SK-N-MC (cell line): ENCODE measurements around the gene DET1.
"Not testable (repeated sequence)": the region's sequence is repeated elsewhere in the genome, so short reads cannot be mapped to it uniquely, and the experiment has no call there.

ENCODE experiments used
- DNase-seq: peaks from one replicate; pipeline ENCODE4 v3.0.0-alpha.2; 2011; ENCODE audit warnings: low read depth, low spot score
- H3K27ac ChIP-seq: fragments of 200-600 bp; sonication (generic); 2 replicates; pipeline ENCODE4 v1.5.1; 2016; ENCODE audit warnings: mixed run types
- H3K36me3 ChIP-seq: fragments of 200-600 bp; sonication (generic); 2 replicates; pipeline ENCODE4 v1.6.1; 2017; ENCODE audit warnings: antibody characterized with exemption, low read length, mixed read lengths; ENCODE audit not compliant: insufficient read depth
- H3K4me3 ChIP-seq: fragments of 200-600 bp; sonication (generic); 2 replicates; pipeline ENCODE4 v1.5.1; 2016
- H3K9ac ChIP-seq: fragments of 200-600 bp; sonication (generic); 2 replicates; pipeline ENCODE4 v1.8.0; 2017; ENCODE audit warnings: mixed run types, mixed read lengths; ENCODE audit not compliant: insufficient read length
- H3K9me3 ChIP-seq: fragments of 200-600 bp; sonication (generic); 2 replicates; pipeline ENCODE4 v1.6.1; 2017; ENCODE audit warnings: low read depth, mild to moderate bottlenecking, antibody characterized with exemption, low read length, moderate library complexity, mixed read lengths
- EZH2 ChIP-seq: fragments of 200-600 bp; sonication (generic); IDR thresholded peaks from one replicate; pipeline ENCODE4 v1.6.1; 2017; ENCODE audit warnings: antibody characterized with exemption
- FOXP2 ChIP-seq: optimal IDR thresholded peaks from 2 replicates; pipeline ENCODE3; 2011; ENCODE audit warnings: mild to moderate bottlenecking, moderate library complexity; ENCODE audit not compliant: insufficient read depth; ENCODE audit errors: extremely low read length, control extremely low read depth
- POLR2AphosphoS5 ChIP-seq: IDR thresholded peaks from 2 replicates; pipeline ENCODE4 v1.6.1; 2012; ENCODE audit warnings: mild to moderate bottlenecking, low read depth, low read length, borderline replicate concordance

DET1 gene

GRCh38 chr15:88542342-88542733 is 4.1 kb downstream of the DET1 start:
- H3K9me3 ChIP-seq, result no peaks in the 10 kb centered on the region
- H3K36me3 ChIP-seq, result no peaks in the 10 kb centered on the region
- no peak overlapping the region for H3K9ac ChIP-seq
- H3K27ac ChIP-seq, result no peak overlapping the region
- no peak overlapping the region for H3K4me3 ChIP-seq
- no peak for DNase-seq
- TF ChIP-seq POLR2AphosphoS5, result no peak
- TF ChIP-seq FOXP2, result no peak
- TF ChIP-seq EZH2, result no peak

GRCh38 chr15:88541709-88542341 is 4.7 kb downstream of the DET1 start:
- no peak overlapping the region for H3K4me3 ChIP-seq
- H3K9ac ChIP-seq, result no peak overlapping the region
- no peak overlapping the region for H3K27ac ChIP-seq
- no peak for DNase-seq
- H3K36me3 ChIP-seq, result no peaks in the 10 kb centered on the region
- H3K9me3 ChIP-seq, result no peaks in the 10 kb centered on the region
- TF ChIP-seq EZH2, result no peak
- no peak for TF ChIP-seq POLR2AphosphoS5
- no peak for TF ChIP-seq FOXP2

- not testable (repeated sequence) for H3K9ac ChIP-seq, H3K27ac ChIP-seq, DNase-seq, H3K36me3 ChIP-seq, H3K4me3 ChIP-seq, H3K9me3 ChIP-seq
Measured at GRCh38 chr15:88541111-88541510, 5.4 kb downstream of the DET1 start.

- DNase-seq, H3K4me3 ChIP-seq: not testable (repeated sequence)
Measured at GRCh38 chr15:88540350-88540749, 6.1 kb downstream of the DET1 start.

GRCh38 chr15:88539441-88539840 is 7.0 kb downstream of the DET1 start:
- no peak for DNase-seq
- no peak overlapping the region for H3K27ac ChIP-seq
- TF ChIP-seq POLR2AphosphoS5, result no peak

More at GRCh38 chr15:88540350-88540749, 6.1 kb downstream of the DET1 start:
- H3K9me3 ChIP-seq, H3K36me3 ChIP-seq, H3K27ac ChIP-seq, H3K9ac ChIP-seq: not testable (repeated sequence)

GRCh38 chr15:88538972-88539371 is 7.5 kb downstream of the DET1 start:
- no peak for TF ChIP-seq EZH2
- no peak for TF ChIP-seq POLR2AphosphoS5
- TF ChIP-seq FOXP2, result no peak
- Histone ChIP-seq H3K4me3 (no peak overlapping the region), H3K9ac (no peak overlapping the region), H3K27ac (no peak overlapping the region), H3K9me3 (no peaks in the 10 kb centered on the region), H3K36me3 (no peaks in the 10 kb centered on the region)
- no peak for DNase-seq

More at GRCh38 chr15:88539441-88539840, 7.0 kb downstream of the DET1 start:
- H3K4me3 ChIP-seq, result no peak overlapping the region
- no peaks in the 10 kb centered on the region for H3K9me3 ChIP-seq
- no peaks in the 10 kb centered on the region for H3K36me3 ChIP-seq
- H3K9ac ChIP-seq, result no peak overlapping the region

- TF ChIP-seq EZH2 (no peak), POLR2AphosphoS5 (no peak), FOXP2 (no peak)
- peaks cover 3% of the 10 kb centered on the region; the same call in 1 of the 2 replicates for H3K9me3 ChIP-seq
- no peak overlapping the region for H3K9ac ChIP-seq
- H3K27ac ChIP-seq, result no peak overlapping the region
- H3K4me3 ChIP-seq, result no peak overlapping the region
- H3K36me3 ChIP-seq, result no peaks in the 10 kb centered on the region
- no peak for DNase-seq
Measured at GRCh38 chr15:88537591-88538317, 8.7 kb downstream of the DET1 start.

GRCh38 chr15:88535607-88536313 is 10.7 kb downstream of the DET1 start:
- Histone ChIP-seq H3K9me3 (peaks cover 3% of the 10 kb centered on the region; the same call in 1 of the 2 replicates), H3K9ac (no peak overlapping the region), H3K4me3 (no peak overlapping the region), H3K27ac (no peak overlapping the region), H3K36me3 (peaks cover 9% of the 10 kb centered on the region; the same call in 1 of the 2 replicates)
- DNase-seq, result no peak
- TF ChIP-seq EZH2, result no peak
- no peak for TF ChIP-seq FOXP2
- TF ChIP-seq POLR2AphosphoS5, result no peak
